Right renal pelvis (tissue), 4 donors: ENCODE measurements around the gene UPK3B. TPM values are rescaled to one million over a fixed set of nuclear protein-coding genes. Genes with fewer than 3 reads are reported as not detected.

Experiments
- polyA plus RNA-seq, 4 donors: library from polyadenylated mRNA; unstranded; fragments of 120-200 nt; gene quantifications; one replicate each; pipeline ENCODE4 v1.2.1, GENCODE V29; 2013; ENCODE audit not compliant: insufficient read length in 4 of 4

The UPK3B gene
- polyA plus RNA-seq, 4 donors: 0.38 to 4.7 (median 3.2) TPM

Other genes starting within 250 kb of the UPK3B start
- gene HSPB1, start 207.9 kb upstream of the UPK3B start, polyA plus RNA-seq: 100 to 1,000 TPM; 163 to 287 (median 192) TPM
- 100 to 1,000 TPM; 124 to 141 (median 137) TPM for gene YWHAG, start 151.6 kb upstream of the UPK3B start, polyA plus RNA-seq
- 1 to 10 TPM; 4.3 to 5.2 (median 4.5) TPM for gene SSC4D, start 100.9 kb upstream of the UPK3B start, polyA plus RNA-seq
- gene ZP3, start 85.6 kb upstream of the UPK3B start, polyA plus RNA-seq: 10 to 100 TPM in 1 of 4 donors, 1 to 10 TPM in 3; 1.6 to 13.4 (median 2.4) TPM
- 1 to 10 TPM; 6.5 to 9.4 (median 7.5) TPM for gene DTX2, start 48.8 kb upstream of the UPK3B start, polyA plus RNA-seq
- gene SPDYE16, start 32.7 kb downstream of the UPK3B start, polyA plus RNA-seq: 1 to 10 TPM; 1.7 to 2.3 (median 1.9) TPM
- 10 to 100 TPM; 10.6 to 20.5 (median 13.2) TPM for gene POMZP3, start 116.7 kb downstream of the UPK3B start, polyA plus RNA-seq